Loucy (cell line): ENCODE measurements around the gene PRMT3.

Experiments
- CTCF ChIP-seq: fragments of 200-600 bp; sonication (generic); conservative IDR thresholded peaks from 2 replicates; pipeline ENCODE4 v1.5.1; 2014; ENCODE audit warnings: mild to moderate bottlenecking, antibody characterized with exemption, low read length
- EZH2phosphoT487 ChIP-seq: fragments of 200-600 bp; IDR thresholded peaks from 2 replicates; pipeline ENCODE4 v1.6.1; 2018; ENCODE audit warnings: antibody characterized with exemption, mild to moderate bottlenecking, moderate library complexity, borderline replicate concordance

DNA sequence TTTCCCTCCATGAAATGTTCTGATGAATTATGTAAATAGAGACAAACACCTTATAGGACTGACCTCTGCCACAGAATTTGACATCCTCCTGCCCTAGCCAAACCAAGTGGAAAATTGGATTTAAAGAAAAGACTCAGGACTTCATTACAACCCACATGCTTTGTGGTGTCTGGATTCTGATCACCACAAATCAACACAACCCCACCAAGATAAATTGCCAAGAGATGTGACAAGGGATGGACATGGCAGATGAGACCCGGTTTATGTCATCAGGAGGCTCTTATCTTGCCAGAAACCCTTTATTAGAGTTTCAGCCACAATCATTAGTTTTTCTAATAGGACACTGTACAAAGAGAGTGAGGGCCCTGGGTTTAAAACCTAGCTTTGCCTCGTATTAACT lies 154.0 kb downstream of the PRMT3 start:
- TF ChIP-seq CTCF, result no peak
- TF ChIP-seq EZH2phosphoT487, result no peak
